Measurements from ENCODE around the gene KRT23. TPM values are rescaled to one million over a fixed set of nuclear protein-coding genes. Genes with fewer than 3 reads are reported as not detected.

Gene KRT23
- total and polyA plus RNA-seq, 2 of the 4 experiments (the other 2 are of a cell fraction): 0.36 to 0.39 TPM

GRCh38 chr17:40873801-40874200 lies 63.6 kb downstream of the KRT23 start:
- in situ Hi-C loops (cut with MboI; ENCODE audit: low sequenced_read_pairs): no loop called here
- no peak overlapping the region for H3K4me2 ChIP-seq (ENCODE audit: low read depth, low read length)
- H2BK15ac ChIP-seq (ENCODE audit: low read depth, low read length): no peak overlapping the region
- H2AK5ac ChIP-seq (ENCODE audit: low read depth, low read length): no peak overlapping the region
- no peak overlapping the region for H2BK120ac ChIP-seq (ENCODE audit: low read depth, low read length)
- H3K56ac ChIP-seq (ENCODE audit: extremely low read depth, insufficient read depth, low read length): no peak overlapping the region
- no peaks in the 10 kb centered on the region for H3K9me1 ChIP-seq (ENCODE audit: insufficient read depth, low read length)
- no peak overlapping the region for H2AFZ ChIP-seq (replicated peaks; ENCODE audit: low read length, poor library complexity)
- no peak overlapping the region for H3K14ac ChIP-seq (replicated peaks; ENCODE audit: low read depth, low read length)
- peaks cover 2% of the 10 kb centered on the region for H3K4me1 ChIP-seq (ENCODE audit: control insufficient read depth, insufficient read depth, low read length)
- H2BK20ac ChIP-seq (ENCODE audit: low read depth, low read length): no peak overlapping the region
- dilution Hi-C loops (cut with HindIII; ENCODE audit: low sequenced_read_pairs, unreplicated experiment): no loop called here
- ChIA-PET CTCF (interaction anchor here (0.8 to 1.0 kb wide), 3 partner anchors 16 to 449 kb away, joined by 3 to 4 read pairs (median 3); no protein-coding TSS in a partner anchor), POLR2A (ENCODE audit: unreplicated experiment) (no interaction called here)
- BruUV-seq (replicated peaks): no TSS peak
- H3K4ac ChIP-seq (ENCODE audit: low read depth, low read length): no peak overlapping the region
- no peak overlapping the region for H3K23ac ChIP-seq (ENCODE audit: low read depth, low read length)
- no peaks in the 10 kb centered on the region for H3K79me1 ChIP-seq (ENCODE audit: low read depth in 1 of 2, low read length in 2 of 2)
- H4K20me1 ChIP-seq (ENCODE audit: insufficient read depth, low read length): no peaks in the 10 kb centered on the region
- no peak overlapping the region for H2AK9ac ChIP-seq (replicated peaks; ENCODE audit: low read depth, low read length, poor library complexity)
- TF ChIP-seq USF2 (IDR thresholded peaks at IDR 0.05; ENCODE audit: low read depth, low read length): no peak
- TF ChIP-seq MXI1 (IDR thresholded peaks at IDR 0.05; ENCODE audit: borderline replicate concordance, low read depth, low read length): no peak
- no peak for TF ChIP-seq CHD1 (IDR thresholded peaks at IDR 0.05; ENCODE audit: low read depth, low read length)
- no peak for TF ChIP-seq MAFK (IDR thresholded peaks at IDR 0.05; ENCODE audit: low read depth, low read length)
- no peak for TF ChIP-seq MAZ (IDR thresholded peaks at IDR 0.05; ENCODE audit: borderline replicate concordance, low read depth, low read length)
- no peak for TF ChIP-seq RFX5 (IDR thresholded peaks at IDR 0.05; ENCODE audit: low read depth, low read length)
- no peak for TF ChIP-seq FOS (IDR thresholded peaks at IDR 0.05; ENCODE audit: low read depth, low read length)
- H2BK5ac ChIP-seq (ENCODE audit: low read depth, low read length, poor library complexity, severe bottlenecking): no peak overlapping the region
- ATAC-seq (ENCODE audit: low read depth): no peak
- H3K9ac ChIP-seq (ENCODE audit: low read depth, low read length): no peak overlapping the region
- H3K9me3 ChIP-seq (ENCODE audit: control insufficient read depth, insufficient read depth, low read length): no peaks in the 10 kb centered on the region
- no peak for DNase-seq
- no peak overlapping the region for H3K4me3 ChIP-seq (ENCODE audit: insufficient read depth, low read depth, low read length)
- intact Hi-C loops (cut with micrococcal nuclease): no loop called here
- no CpG with 5 or more reads among the region's 1 CpG for WGBS, 2 experiments (ENCODE audit: extremely low coverage in 2 of 2, insufficient read length in 1 of 2)
- H3K36me3 ChIP-seq (ENCODE audit: control insufficient read depth, insufficient read depth, low read length): no peaks in the 10 kb centered on the region
- no peak overlapping the region for H3K18ac ChIP-seq (ENCODE audit: low read depth, low read length)
- no peak overlapping the region for H4K8ac ChIP-seq (ENCODE audit: low read depth in 2 of 2, low read length in 2 of 2)
- peaks cover 2% of the 10 kb centered on the region; the same call in 1 of the 2 replicates for H3K27me3 ChIP-seq (ENCODE audit: control insufficient read depth, insufficient read depth, low read length)
- H3K27ac ChIP-seq (ENCODE audit: insufficient read depth, low read length): no peak overlapping the region
- H4K91ac ChIP-seq (ENCODE audit: insufficient read depth, low read depth, low read length): no peak overlapping the region
- no peak overlapping the region for H4K5ac ChIP-seq (ENCODE audit: low read depth, low read length)

Data from IMR-90 (cell line).